LNCAP (cell line): Measurements from ENCODE around the gene HPSE2.

Experiments used
- TF ChIP-seq, protein P1 (sequence below): fragments of 450-650 bp; IDR thresholded peaks from 2 replicates; pipeline ENCODE4 v1.5.1; 2017; ENCODE audit warnings: mild to moderate bottlenecking

Gene HPSE2

DNA sequence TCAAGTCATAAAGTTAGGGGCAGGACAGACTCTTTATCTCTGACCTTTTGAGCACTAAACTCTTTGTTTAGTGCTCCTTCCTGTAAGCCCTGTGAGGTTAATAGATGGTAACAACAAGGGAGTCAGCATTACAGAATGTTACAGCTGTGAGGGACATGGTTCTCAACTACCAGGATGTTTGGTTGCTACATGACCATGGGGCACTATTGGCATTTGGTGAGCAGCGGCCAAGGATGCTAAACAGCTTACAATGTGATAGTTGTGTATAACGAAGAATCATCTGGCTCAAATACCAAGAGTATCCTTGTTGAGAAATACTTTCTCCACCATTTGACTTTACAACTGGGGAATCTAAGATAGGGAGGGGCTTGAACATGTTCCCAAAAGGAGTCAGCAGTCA is 753.6 kb downstream of the HPSE2 start:
- TF ChIP-seq, protein P1, sequence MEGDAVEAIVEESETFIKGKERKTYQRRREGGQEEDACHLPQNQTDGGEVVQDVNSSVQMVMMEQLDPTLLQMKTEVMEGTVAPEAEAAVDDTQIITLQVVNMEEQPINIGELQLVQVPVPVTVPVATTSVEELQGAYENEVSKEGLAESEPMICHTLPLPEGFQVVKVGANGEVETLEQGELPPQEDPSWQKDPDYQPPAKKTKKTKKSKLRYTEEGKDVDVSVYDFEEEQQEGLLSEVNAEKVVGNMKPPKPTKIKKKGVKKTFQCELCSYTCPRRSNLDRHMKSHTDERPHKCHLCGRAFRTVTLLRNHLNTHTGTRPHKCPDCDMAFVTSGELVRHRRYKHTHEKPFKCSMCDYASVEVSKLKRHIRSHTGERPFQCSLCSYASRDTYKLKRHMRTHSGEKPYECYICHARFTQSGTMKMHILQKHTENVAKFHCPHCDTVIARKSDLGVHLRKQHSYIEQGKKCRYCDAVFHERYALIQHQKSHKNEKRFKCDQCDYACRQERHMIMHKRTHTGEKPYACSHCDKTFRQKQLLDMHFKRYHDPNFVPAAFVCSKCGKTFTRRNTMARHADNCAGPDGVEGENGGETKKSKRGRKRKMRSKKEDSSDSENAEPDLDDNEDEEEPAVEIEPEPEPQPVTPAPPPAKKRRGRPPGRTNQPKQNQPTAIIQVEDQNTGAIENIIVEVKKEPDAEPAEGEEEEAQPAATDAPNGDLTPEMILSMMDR: no peak

DNA sequence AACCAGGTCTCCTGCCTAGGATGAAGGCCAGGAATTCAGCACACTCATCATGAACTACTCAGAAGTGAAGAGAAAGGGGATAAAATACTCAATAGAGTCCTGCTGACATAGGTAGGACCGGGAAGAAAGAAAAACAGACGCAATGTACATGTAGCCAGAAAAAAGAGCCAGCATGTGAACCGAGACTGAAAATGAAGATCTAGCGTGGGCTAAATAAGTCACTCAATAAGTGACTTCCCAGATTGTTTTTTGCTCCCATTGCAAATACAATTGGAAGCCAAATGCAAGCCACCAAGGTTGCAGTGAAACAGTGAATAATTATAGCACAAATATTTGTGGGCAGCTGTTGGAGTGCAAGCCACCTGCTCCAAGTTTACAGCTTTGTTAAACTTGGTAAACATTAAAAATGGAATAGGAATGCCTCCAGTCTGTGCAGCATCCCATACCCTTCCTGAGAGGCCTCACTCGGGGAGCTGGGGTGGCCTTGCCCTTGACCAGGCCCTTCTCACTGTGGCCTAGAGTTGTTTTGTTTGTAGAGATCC is 754.2 kb downstream of the HPSE2 start:
- TF ChIP-seq, protein P1: no peak

DNA sequence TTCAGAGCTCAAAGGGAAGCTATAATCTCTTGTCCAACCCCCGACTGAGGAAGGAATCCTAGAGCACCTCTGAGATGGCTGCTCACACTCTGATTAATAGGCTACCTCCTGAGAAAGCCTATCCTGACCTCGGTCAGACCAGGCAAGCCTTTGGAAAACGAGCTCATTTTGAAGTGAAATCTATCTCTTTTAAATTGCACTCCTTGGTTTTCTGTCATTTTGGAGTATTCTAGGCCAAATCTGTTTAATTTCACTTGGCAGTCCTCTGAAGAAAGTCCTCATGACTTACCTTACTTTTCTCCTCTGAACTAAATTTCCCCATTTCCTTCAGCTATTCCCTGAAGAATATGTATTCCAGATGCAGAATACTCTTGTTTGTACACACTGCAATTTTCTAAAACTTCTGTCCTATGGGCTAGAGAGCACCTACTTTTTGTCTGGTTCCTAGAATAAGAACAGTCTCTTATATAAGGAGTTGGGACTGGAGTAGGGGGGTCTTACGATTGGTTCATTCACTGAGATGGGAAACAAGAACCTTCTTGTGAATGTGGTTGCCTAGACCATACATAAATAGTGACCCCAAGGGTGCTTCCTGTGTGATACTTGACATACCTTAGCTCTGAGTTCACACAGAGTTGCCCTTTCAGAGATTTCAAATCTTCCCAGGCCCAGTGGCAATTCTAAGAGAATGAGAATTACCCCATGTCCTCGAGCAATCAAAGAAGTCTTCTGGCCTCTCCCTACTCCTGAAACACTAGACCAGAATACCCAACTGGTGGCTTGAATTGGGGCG is 757.0 kb downstream of the HPSE2 start:
- TF ChIP-seq, protein P1: no peak

DNA sequence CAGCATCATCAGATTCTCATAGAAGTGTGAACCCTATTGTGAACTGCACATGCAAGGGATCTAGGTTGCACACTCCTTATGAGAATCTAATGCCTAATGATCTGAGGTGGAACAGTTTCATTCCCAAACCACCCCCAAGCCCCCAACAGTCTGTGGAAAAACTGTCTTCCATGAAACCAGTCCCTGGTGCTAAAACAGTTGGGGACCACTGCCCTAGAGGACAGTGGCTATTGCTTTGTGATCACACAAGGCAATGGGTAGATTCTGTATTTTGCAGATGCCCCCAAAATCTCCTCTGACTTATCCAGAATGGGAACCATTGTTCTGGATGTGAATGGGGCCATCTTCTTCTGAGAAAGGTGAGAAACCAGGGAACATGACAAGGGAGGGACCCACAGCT is 757.8 kb downstream of the HPSE2 start:
- TF ChIP-seq, protein P1: no peak

DNA sequence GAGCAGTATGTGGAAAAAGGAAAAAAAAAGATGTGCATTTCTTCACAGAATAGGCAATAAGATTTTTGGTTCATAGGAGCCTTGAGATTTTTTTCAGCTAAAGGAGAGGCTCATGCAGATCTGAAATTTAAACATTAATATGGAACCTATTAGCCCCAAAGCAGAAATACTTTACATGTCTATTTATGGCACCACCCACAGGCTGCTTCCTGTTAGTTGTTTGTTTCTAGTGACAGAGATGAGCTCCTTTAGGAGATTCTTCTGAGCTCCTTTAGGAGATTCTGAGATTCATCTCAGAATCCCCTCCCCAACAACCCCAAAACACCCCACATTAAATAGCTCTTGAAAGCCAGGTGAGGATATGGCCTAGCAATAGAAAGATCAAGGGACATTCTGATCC is 761.0 kb downstream of the HPSE2 start:
- TF ChIP-seq, protein P1: no peak

DNA sequence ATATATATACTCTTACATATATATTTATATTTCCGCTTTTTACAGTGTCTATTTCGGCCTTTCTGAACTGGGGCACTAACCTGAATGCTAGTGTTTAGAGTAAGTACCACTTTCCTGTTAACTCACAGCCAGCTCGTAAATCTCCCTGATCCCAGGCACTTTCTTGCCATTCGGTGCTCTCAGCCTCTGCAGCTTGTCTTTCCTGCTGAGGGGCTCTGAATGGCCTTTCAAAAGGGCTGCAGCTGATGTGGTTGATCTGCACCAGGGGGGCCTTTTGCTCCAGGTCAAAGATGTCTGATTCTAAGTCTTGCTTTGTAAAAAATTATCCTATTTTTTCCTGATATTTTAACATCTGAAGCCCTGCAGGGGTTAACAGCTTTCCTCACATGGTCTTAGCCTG is 763.5 kb downstream of the HPSE2 start:
- TF ChIP-seq, protein P1: no peak

DNA sequence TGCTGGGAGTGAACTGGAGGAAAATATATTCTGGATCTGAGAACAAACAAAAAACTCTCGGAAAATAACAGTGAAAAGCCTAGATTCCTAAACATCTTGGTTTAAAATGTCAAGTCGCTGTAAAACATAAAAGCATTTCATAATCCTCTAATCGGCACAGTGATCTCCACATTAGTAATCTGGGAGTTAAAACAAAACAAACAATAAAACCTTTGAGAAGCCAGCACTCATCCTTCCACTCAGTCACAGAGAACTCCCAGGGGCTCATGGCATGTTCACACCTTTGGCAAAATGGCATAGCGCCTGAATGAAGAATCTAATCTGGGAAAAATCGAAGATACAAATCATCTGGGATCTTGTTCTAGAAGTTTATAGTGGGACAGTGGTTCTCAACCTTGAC is 764.8 kb downstream of the HPSE2 start:
- TF ChIP-seq, protein P1: no peak
